ENCODE measurements around the gene KCNJ10.

- no peak for TF ChIP-seq CTCF (IDR thresholded peaks at IDR 0.05)
- TF ChIP-seq POLR2A (IDR thresholded peaks at IDR 0.05), result no peak
Measured at GRCh38 chr1:159960721-159961381, 109.1 kb downstream of the KCNJ10 start.

All from right lobe of liver (tissue), 4 donors.